ENCODE results near the gene NFATC1.

DNA sequence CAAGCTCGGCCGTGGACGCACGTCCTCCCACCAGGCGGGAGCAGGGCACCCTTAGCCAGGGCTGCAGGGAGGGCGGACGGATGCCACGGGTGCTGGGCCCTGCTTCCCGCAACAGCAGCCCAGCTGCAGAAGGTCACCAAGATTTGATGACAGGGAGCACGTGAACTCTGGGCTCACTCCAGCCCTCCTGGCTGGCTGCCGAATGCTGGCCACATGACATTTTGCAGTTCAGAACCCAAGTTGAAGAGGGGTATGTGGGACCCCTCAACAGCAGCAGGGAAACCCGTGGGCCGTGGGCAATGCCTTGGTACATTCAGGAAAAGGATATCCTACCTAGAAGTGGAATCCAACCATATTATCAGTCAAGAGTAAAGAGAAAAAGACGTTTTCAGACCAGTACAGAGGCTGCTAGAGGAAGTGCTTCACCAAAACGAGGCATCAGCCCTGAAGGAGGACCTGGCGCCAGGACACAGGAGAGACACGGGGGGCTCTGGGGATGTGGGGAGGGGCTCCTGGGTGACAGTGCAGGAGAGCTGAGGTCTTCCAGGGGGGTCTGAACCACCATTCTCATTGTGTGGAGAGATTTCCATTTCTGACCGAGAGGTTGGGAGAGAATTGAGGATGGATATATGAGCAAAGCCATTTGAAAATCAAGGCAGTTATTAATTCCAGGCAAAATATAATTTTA is 176.5 kb downstream of the NFATC1 start:
- TF ChIP-seq EZH2 (IDR thresholded peaks at IDR 0.05; ENCODE audit: insufficient read depth, poor library complexity, severe bottlenecking): no peak
- TF ChIP-seq EZH2phosphoT487 (IDR thresholded peaks at IDR 0.05; ENCODE audit: insufficient read depth, low read depth): no peak
